ENCODE measurements around the gene MEX3D. TPM values are rescaled to one million over a fixed set of nuclear protein-coding genes. Genes with fewer than 3 reads are reported as not detected.
"Not testable (repeated sequence)": the region's sequence is repeated elsewhere in the genome, so short reads cannot be mapped to it uniquely, and the experiment has no call there.

Gene MEX3D
- polyA plus RNA-seq, 2 of the 4 experiments (the other 2 are of a cell fraction), result 2.1 to 7.1 TPM

DNA sequence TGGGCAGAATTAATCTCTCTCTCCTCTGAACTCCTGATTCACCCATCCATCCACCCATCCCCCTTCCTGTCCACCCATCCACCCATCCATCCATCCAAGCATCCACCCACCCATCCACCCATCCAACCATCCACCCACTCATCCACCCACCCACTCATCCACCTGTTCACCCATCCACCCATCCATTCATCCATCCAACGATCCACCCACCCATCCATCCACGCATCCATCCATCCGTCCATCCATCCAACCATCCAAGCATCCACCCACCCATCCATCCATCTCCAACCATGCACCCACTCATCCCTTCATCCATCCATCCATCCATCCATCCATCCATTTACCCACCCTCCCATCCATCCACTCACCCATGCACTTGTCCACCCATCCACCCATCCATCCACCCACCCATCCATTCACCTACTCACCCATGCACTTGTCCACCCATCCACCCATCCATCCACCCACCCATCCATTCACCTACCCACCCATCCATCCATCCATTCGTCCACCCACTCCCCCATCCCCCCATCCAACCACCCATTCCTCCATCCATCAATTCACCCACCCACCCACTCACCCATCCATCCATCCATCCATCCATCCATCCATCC lies 18.7 kb downstream of the MEX3D start:
- ChIA-PET POLR2A (no interaction called here), CTCF (interaction anchor here (1.2 kb wide), 1 partner anchor 245 kb away, joined by 4 read pairs; no protein-coding TSS in a partner anchor)
- WGBS (ENCODE audit: missing lambda C conversion rate), result 98% methylated on average over 3 of the region's 4 CpGs
- H3K4me2 ChIP-seq, result no peak overlapping the region
- TF ChIP-seq HOXB5 (CRISPR knock-in tag; IDR thresholded peaks at IDR 0.05) (no peak), FOSB (CRISPR knock-in tag; IDR thresholded peaks at IDR 0.05) (no peak), TP53 (CRISPR knock-in tag; IDR thresholded peaks at IDR 0.05) (no peak), GATA3 (IDR thresholded peaks at IDR 0.05; ENCODE audit: borderline replicate concordance) (no peak), RFX5 (IDR thresholded peaks at IDR 0.05) (no peak), SREBF2 (IDR thresholded peaks at IDR 0.05) (no peak)
- TF ChIP-seq, protein P1, sequence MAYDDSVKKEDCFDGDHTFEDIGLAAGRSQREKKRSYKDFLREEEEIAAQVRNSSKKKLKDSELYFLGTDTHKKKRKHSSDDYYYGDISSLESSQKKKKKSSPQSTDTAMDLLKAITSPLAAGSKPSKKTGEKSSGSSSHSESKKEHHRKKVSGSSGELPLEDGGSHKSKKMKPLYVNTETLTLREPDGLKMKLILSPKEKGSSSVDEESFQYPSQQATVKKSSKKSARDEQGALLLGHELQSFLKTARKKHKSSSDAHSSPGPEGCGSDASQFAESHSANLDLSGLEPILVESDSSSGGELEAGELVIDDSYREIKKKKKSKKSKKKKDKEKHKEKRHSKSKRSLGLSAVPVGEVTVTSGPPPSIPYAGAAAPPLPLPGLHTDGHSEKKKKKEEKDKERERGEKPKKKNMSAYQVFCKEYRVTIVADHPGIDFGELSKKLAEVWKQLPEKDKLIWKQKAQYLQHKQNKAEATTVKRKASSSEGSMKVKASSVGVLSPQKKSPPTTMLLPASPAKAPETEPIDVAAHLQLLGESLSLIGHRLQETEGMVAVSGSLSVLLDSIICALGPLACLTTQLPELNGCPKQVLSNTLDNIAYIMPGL (CRISPR knock-in tag; IDR thresholded peaks at IDR 0.05; ENCODE audit: borderline replicate concordance), result no peak
- TF ChIP-seq, protein P2, sequence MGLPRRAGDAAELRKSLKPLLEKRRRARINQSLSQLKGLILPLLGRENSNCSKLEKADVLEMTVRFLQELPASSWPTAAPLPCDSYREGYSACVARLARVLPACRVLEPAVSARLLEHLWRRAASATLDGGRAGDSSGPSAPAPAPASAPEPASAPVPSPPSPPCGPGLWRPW (IDR thresholded peaks at IDR 0.05), result no peak
- ATAC-seq, result no peak
- no peak overlapping the region for H3K4me3 ChIP-seq
- FAIRE-seq, result no peak
- no peaks in the 10 kb centered on the region for H3K4me1 ChIP-seq
- no peak overlapping the region for H3K27ac ChIP-seq
- DNase-seq (ENCODE audit: low read depth in 1 of 2, low spot score in 1 of 2), result no peak
- no peaks in the 10 kb centered on the region; the same call in 2 of the 3 replicates for H3K9me3 ChIP-seq

DNA sequence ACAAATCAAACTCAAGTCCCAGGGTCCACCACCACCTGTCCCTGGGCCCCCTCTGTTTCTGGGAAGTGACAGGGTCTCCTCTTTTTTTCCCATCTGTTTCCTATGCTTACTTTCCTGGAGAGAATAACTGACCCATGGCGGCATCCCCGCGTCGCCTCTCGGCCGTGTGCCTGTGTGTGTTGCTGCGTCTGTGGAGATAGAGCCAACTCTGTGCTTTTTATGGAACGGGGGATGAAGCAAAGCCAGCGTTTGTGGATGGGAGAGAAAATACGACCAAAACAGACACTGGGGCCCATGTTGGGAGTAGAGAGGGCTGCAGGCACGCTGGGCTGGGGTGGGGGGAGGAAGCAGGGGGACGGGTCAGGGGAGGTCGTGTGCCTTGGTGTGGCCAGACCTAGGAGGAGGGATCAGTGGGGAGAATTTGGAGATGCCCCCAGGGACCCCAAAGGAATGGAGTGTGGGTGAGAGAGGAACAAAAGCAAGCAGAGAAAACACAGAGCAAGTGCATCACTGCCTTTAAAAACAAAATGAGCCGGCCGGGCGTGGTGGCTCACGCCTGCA lies 27.7 kb downstream of the MEX3D start:
- ATAC-seq, result no peak
- Histone ChIP-seq H3K27ac (no peak overlapping the region), H3K4me3 (no peak overlapping the region), H3K4me2 (no peak overlapping the region), H3K9me3 (0 out of 3 replicates have a peak, but pooled peaks cover 3% of the 10 kb centered on the region), H3K4me1 (no peaks in the 10 kb centered on the region)
- TF ChIP-seq TFCP2L1 (CRISPR knock-in tag; IDR thresholded peaks at IDR 0.05) (no peak), KDM5A (IDR thresholded peaks at IDR 0.05) (no peak), CHD2 (IDR thresholded peaks at IDR 0.05; ENCODE audit: low read length, partially characterized antibody) (no peak)
- CTCF ChIA-PET, result no interaction called here
- POLR2A ChIA-PET, result no interaction called here
- no peak for FAIRE-seq
- 53% methylated on average over 14 of the region's 17 CpGs for WGBS (ENCODE audit: missing lambda C conversion rate)
- DNase-seq (ENCODE audit: low read depth in 1 of 2, low spot score in 1 of 2), result no peak

DNA sequence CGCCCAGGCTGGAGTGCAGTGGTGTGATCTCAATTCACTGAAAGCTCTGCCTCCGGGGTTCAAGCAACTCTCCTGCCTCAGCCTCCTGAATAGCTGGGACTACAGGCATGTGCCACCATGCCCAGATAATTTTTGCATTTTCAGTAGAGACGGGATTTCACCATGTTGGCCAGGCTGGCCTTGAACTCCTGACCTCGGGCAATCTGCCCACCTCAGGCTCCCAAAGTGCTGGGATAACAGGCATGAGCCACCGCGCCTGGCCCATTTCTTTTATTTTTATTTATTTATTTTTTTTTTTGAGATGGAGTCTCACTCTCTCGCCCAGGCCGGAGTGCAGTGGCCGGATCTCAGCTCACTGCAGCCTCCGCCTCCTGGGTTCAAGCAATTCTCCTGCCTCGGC lies 28.4 kb downstream of the MEX3D start:
- H3K9me3 ChIP-seq; POLR2A ChIA-PET; H3K4me2 ChIP-seq; H3K27ac ChIP-seq; DNase-seq (ENCODE audit: low read depth in 1 of 2, low spot score in 1 of 2); CTCF ChIA-PET; ATAC-seq; H3K4me1 ChIP-seq; H3K4me3 ChIP-seq; FAIRE-seq: not testable (repeated sequence)
- 85% methylated on average over 11 of the region's 11 CpGs for WGBS (ENCODE audit: missing lambda C conversion rate)

DNA sequence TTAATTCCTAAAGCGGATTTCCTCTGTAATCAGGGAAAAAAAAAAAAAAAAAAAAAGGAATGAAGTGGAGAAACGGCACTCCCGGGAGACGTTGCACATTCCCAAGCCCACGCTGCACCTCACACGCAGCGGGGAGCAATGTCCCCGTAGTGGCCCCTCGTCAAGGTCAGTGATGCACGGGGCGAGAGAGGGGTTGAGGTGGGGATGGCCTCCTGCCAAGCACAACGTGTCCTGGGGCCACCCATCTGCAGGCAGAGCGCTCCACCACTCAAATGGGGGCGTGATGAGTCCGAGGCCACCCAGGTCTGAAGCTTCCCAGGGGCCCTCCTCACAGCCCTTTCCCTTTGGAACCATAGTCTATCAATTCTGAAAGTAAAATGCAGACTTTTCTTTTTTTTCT lies 29.1 kb downstream of the MEX3D start:
- POLR2A ChIA-PET, result no interaction called here
- no peak for FAIRE-seq
- no peak for ATAC-seq
- H3K4me2 ChIP-seq, result no peak overlapping the region
- CTCF ChIA-PET, result interaction anchor here (0.6 kb wide), 1 partner anchor 93 kb away, joined by 3 read pairs; no protein-coding TSS in a partner anchor
- WGBS (ENCODE audit: missing lambda C conversion rate), result 34% methylated on average over 15 of the region's 15 CpGs
- TF ChIP-seq ZC3H11A (IDR thresholded peaks at IDR 0.05) (no peak), MAFK (IDR thresholded peaks at IDR 0.05; ENCODE audit: partially characterized antibody) (no peak), RARB (CRISPR knock-in tag; IDR thresholded peaks at IDR 0.05) (no peak), FOSL2 (IDR thresholded peaks at IDR 0.05) (no peak), FOSL2 (CRISPR knock-in tag; IDR thresholded peaks at IDR 0.05) (no peak), POLR2AphosphoS2 (conservative IDR thresholded peaks at IDR 0.05; ENCODE audit: low read length) (no peak), RNF2 (IDR thresholded peaks at IDR 0.05; ENCODE audit: borderline replicate concordance, low read depth) (no peak), CHD4 (IDR thresholded peaks at IDR 0.05; ENCODE audit: borderline replicate concordance) (no peak), TFCP2L1 (CRISPR knock-in tag; IDR thresholded peaks at IDR 0.05) (no peak), RCOR1 (IDR thresholded peaks at IDR 0.05; ENCODE audit: low read depth, low read length) (no peak), EP300 (IDR thresholded peaks at IDR 0.05) (no peak), JUNB (IDR thresholded peaks at IDR 0.05) (no peak), MAZ (IDR thresholded peaks at IDR 0.05; ENCODE audit: borderline replicate concordance, low read depth, low read length) (no peak), HDAC2 (IDR thresholded peaks at IDR 0.05) (no peak), MYC (IDR thresholded peaks at IDR 0.05; ENCODE audit: borderline replicate concordance, low read length) (no peak)
- TF ChIP-seq, protein P3, sequence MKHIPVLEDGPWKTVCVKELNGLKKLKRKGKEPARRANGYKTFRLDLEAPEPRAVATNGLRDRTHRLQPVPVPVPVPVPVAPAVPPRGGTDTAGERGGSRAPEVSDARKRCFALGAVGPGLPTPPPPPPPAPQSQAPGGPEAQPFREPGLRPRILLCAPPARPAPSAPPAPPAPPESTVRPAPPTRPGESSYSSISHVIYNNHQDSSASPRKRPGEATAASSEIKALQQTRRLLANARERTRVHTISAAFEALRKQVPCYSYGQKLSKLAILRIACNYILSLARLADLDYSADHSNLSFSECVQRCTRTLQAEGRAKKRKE (CRISPR knock-in tag; IDR thresholded peaks at IDR 0.05; ENCODE audit: low read depth), result no peak
- TF ChIP-seq, protein P4, sequence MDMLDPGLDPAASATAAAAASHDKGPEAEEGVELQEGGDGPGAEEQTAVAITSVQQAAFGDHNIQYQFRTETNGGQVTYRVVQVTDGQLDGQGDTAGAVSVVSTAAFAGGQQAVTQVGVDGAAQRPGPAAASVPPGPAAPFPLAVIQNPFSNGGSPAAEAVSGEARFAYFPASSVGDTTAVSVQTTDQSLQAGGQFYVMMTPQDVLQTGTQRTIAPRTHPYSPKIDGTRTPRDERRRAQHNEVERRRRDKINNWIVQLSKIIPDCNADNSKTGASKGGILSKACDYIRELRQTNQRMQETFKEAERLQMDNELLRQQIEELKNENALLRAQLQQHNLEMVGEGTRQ (IDR thresholded peaks at IDR 0.05), result no peak
- H3K4me3 ChIP-seq, result no peak overlapping the region
- 0 out of 3 replicates have a peak, but pooled peaks cover 3% of the 10 kb centered on the region for H3K9me3 ChIP-seq
- DNase-seq (ENCODE audit: low read depth in 1 of 2, low spot score in 1 of 2), result no peak
- no peaks in the 10 kb centered on the region for H3K4me1 ChIP-seq
- no peak overlapping the region for H3K27ac ChIP-seq

Data from A549 (cell line).